Colonic mucosa (tissue), 4 donors: Measurements from ENCODE around the gene ARHGAP28. TPM values are rescaled to one million over a fixed set of nuclear protein-coding genes. Genes with fewer than 3 reads are reported as not detected.

Experiments used
- DNase-seq: peaks from one replicate; pipeline ENCODE4 v3.0.0-alpha.2; 2020
- H3K27ac ChIP-seq: fragments of 200-600 bp; one replicate; pipeline ENCODE4 v1.8.0; 2021
- H3K27me3 ChIP-seq: fragments of 200-600 bp; one replicate; pipeline ENCODE4 v1.8.0; 2021
- H3K36me3 ChIP-seq: fragments of 200-600 bp; one replicate; pipeline ENCODE4 v1.8.0; 2021
- H3K4me1 ChIP-seq: fragments of 200-600 bp; one replicate; pipeline ENCODE4 v1.8.0; 2021; ENCODE audit warnings: mild to moderate bottlenecking
- H3K4me3 ChIP-seq: fragments of 200-600 bp; one replicate; pipeline ENCODE4 v1.8.0; 2021
- H3K9ac ChIP-seq, 2 donors: one replicate each; pipeline ENCODE4 v1.7.0; 2013; ENCODE audit warnings: control low read depth in 2 of 2, low read depth in 2 of 2, low read length in 2 of 2
- H3K9me3 ChIP-seq: fragments of 200-600 bp; one replicate; pipeline ENCODE4 v1.8.0; 2021
- CTCF ChIP-seq: fragments of 200-600 bp; IDR thresholded peaks from one replicate; pipeline ENCODE4 v1.8.0; 2022; ENCODE audit warnings: antibody characterized with exemption, mild to moderate bottlenecking
- intact Hi-C: fragments of 100-400 bp; cut with DNase I; formaldehyde crosslinking; loops from one replicate; pipeline ENCODE4 v1.14.1; 2022
- total RNA-seq, 2 donors: library from RNA; stranded (reverse); fragmentation: NEBNext Ultra II Directional in 1 of 2; extraction: Animal tissue kit (Norgen Biotek cat#: 25700) in 1 of 2; gene quantifications; one replicate each; pipeline ENCODE4 v1.2.1, GENCODE V29; 2021
- donor health status: healthy.
- donor health status: DM: no; HTN: no; CAD: no.
- donor health status: DM: no; HTN: no; CAD: no.

The ARHGAP28 gene
- total RNA-seq, 2 donors from 2014 or later, result 1.9 to 2.9 TPM

GRCh38 chr18:6785411-6785810 is 55.9 kb downstream of the ARHGAP28 start:
- TF ChIP-seq CTCF, result no peak
- Histone ChIP-seq H3K4me1 (no peaks in the 10 kb centered on the region), H3K9me3 (no peaks in the 10 kb centered on the region), H3K27me3 (no peaks in the 10 kb centered on the region), H3K36me3 (no peaks in the 10 kb centered on the region), H3K9ac (no peak overlapping the region), H3K4me3 (no peak overlapping the region), H3K27ac (no peak overlapping the region)
- intact Hi-C loops, result no loop called here
- DNase-seq, result no peak

DNA sequence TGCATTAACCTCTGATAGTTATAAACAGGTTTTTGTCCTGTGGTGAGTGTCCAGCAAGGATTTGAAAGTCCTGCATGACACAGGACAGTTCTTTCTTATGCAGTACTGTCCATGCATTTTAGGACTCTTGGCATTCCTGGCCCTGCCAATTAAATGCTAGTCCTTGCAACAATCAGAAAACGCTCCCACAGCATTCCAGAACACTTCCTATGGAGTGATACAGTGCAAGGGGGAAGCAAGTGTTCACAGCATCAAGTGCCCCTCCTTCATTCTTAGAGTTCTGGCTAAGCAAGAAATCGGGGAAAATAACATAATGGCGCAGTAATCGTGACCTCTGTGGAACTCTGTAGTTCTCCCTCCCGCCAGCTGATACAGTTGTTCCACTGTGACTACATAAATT is 62.9 kb downstream of the ARHGAP28 start:
- no peak overlapping the region for H3K4me3 ChIP-seq
- TF ChIP-seq CTCF, result no peak
- DNase-seq, result no peak
- intact Hi-C loops, result no loop called here
- H3K27me3 ChIP-seq, result no peaks in the 10 kb centered on the region
- no peak overlapping the region for H3K9ac ChIP-seq
- no peak overlapping the region for H3K27ac ChIP-seq
- no peaks in the 10 kb centered on the region for H3K9me3 ChIP-seq
- no peaks in the 10 kb centered on the region for H3K36me3 ChIP-seq
- no peaks in the 10 kb centered on the region for H3K4me1 ChIP-seq

GRCh38 chr18:6793455-6793854 is 63.9 kb downstream of the ARHGAP28 start:
- H3K27me3 ChIP-seq, result no peaks in the 10 kb centered on the region
- no peaks in the 10 kb centered on the region for H3K9me3 ChIP-seq
- no peaks in the 10 kb centered on the region for H3K36me3 ChIP-seq
- no peak for DNase-seq
- no peak overlapping the region for H3K4me3 ChIP-seq
- intact Hi-C loops, result no loop called here
- no peaks in the 10 kb centered on the region for H3K4me1 ChIP-seq
- TF ChIP-seq CTCF, result no peak
- no peak overlapping the region for H3K27ac ChIP-seq
- no peak overlapping the region for H3K9ac ChIP-seq

- Histone ChIP-seq H3K27me3 (no peaks in the 10 kb centered on the region), H3K4me3 (no peak overlapping the region), H3K36me3 (no peaks in the 10 kb centered on the region), H3K9me3 (no peaks in the 10 kb centered on the region), H3K27ac (no peak overlapping the region), H3K4me1 (no peaks in the 10 kb centered on the region), H3K9ac (no peak overlapping the region)
- intact Hi-C loops, result no loop called here
- no peak for DNase-seq
- no peak for TF ChIP-seq CTCF
Measured at GRCh38 chr18:6793986-6794385, 64.5 kb downstream of the ARHGAP28 start.

DNA sequence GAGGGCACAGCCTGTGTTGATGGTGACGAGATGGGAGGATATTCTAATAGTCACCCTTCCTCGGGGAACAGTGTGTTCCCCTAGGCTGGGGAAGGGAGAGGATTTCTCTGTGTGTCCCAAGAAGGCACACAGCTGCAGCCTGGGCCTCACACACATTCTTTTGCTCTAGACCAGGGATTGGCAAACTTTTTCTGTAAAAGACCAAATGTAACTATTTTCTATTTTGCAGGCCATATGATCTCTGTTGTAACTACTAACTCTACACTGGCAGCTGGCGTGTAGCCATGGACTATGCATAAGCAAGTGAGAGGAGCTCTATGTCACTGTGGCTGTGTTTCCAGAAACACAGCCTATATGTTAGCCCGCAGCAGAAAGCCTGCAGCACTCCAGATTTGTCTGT is 65.8 kb downstream of the ARHGAP28 start:
- Histone ChIP-seq H3K9me3 (no peaks in the 10 kb centered on the region), H3K4me3 (no peak overlapping the region), H3K27ac (no peak overlapping the region), H3K9ac (no peak overlapping the region), H3K36me3 (no peaks in the 10 kb centered on the region), H3K27me3 (no peaks in the 10 kb centered on the region), H3K4me1 (no peaks in the 10 kb centered on the region)
- no peak for TF ChIP-seq CTCF
- intact Hi-C loops, result no loop called here
- no peak for DNase-seq

DNA sequence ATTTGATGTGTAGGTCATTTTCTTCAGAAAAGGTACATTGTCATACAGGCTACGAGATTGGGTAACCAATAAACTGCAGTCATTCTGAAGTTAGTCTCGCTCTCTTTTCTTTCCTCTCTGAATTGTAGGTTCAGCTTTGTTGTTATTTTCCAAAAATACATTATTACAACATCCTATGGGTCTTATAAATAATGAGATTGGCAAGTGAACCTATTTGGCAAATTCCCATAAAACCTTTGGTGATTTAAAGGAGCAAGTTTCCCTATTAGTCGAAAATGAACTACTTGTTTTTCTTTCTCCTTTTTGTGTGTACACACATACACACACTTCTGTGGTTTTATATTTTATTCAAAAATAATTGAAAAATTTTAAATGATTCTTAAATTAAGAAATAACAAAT is 67.0 kb downstream of the ARHGAP28 start:
- no peak overlapping the region for H3K9ac ChIP-seq
- DNase-seq, result no peak

More for the DNA sequence above, 67.0 kb downstream of the ARHGAP28 start:
- H3K4me3 ChIP-seq, result no peak overlapping the region
- H3K27me3 ChIP-seq, result no peaks in the 10 kb centered on the region
- H3K9me3 ChIP-seq, result no peaks in the 10 kb centered on the region
- TF ChIP-seq CTCF, result no peak
- H3K36me3 ChIP-seq, result no peaks in the 10 kb centered on the region
- intact Hi-C loops, result no loop called here
- no peaks in the 10 kb centered on the region for H3K4me1 ChIP-seq
- H3K27ac ChIP-seq, result no peak overlapping the region
